HepG2 (cell line): ENCODE results near the gene NCOA3. TPM values are rescaled to one million over a fixed set of nuclear protein-coding genes. Genes with fewer than 3 reads are reported as not detected.

ENCODE experiments used
- ARID3A ChIP-seq: IDR thresholded peaks from 2 replicates; pipeline ENCODE4 v1.6.1; 2012; ENCODE audit warnings: low read depth, low read length, improper control_type of control experiment
- ONECUT2 ChIP-seq: sonication (generic); formaldehyde crosslinking; IDR thresholded peaks from 2 replicates; pipeline ENCODE4 v1.4.0; 2020; ENCODE audit warnings: missing genetic modification reagents
- PITX1 ChIP-seq: sonication (generic); formaldehyde crosslinking; IDR thresholded peaks from 2 replicates; pipeline ENCODE4 v1.5.1; 2020; ENCODE audit warnings: mild to moderate bottlenecking, missing genetic modification reagents
- REL ChIP-seq: sonication (generic); formaldehyde crosslinking; conservative IDR thresholded peaks from 2 replicates; pipeline ENCODE4 v1.8.0; 2022; ENCODE audit warnings: mild to moderate bottlenecking, missing genetic modification reagents, moderate library complexity
- SP2 ChIP-seq: sonication (generic); formaldehyde crosslinking; IDR thresholded peaks from 2 replicates; pipeline ENCODE4 v1.5.1; 2020; ENCODE audit warnings: mild to moderate bottlenecking, missing genetic modification reagents
- SYNCRIP ChIP-seq: fragments of 200-400 bp; formaldehyde crosslinking; IDR thresholded peaks from 2 replicates; pipeline ENCODE4 v1.6.1; 2018; ENCODE audit warnings: mild to moderate bottlenecking, low read depth, low read length; ENCODE audit not compliant: insufficient read depth
- USF2 ChIP-seq, 2 experiments: sonication (generic) in 1 of 2; formaldehyde crosslinking in 1 of 2; IDR thresholded peaks; 2 replicates each; pipeline versions ENCODE4 v1.5.1 to v1.6.1; 2011 to 2020; ENCODE audit warnings: borderline replicate concordance in 1 of 2, low read depth in 1 of 2, low read length in 1 of 2, mild to moderate bottlenecking in 1 of 2, missing genetic modification reagents in 1 of 2, moderate library complexity in 1 of 2
- ZNF10 ChIP-seq: sonication (generic); formaldehyde crosslinking; IDR thresholded peaks from 2 replicates; pipeline ENCODE4 v1.4.0; 2020; ENCODE audit warnings: mild to moderate bottlenecking, low read depth, missing genetic modification reagents, borderline replicate concordance
- ZNF660 ChIP-seq: sonication (generic); formaldehyde crosslinking; IDR thresholded peaks from 2 replicates; pipeline ENCODE4 v1.5.1; 2020; ENCODE audit warnings: mild to moderate bottlenecking, low read depth, missing genetic modification reagents, borderline replicate concordance
- ZNF7 ChIP-seq: IDR thresholded peaks from 2 replicates; pipeline ENCODE4 v1.6.1; 2016; ENCODE audit warnings: missing biosample characterization, missing genetic modification reagents
- polyA plus RNA-seq, 8 experiments: library from polyadenylated mRNA; depleted of rRNA in 3 of 8; stranded (reverse) in 7 of 8; unstranded in 1 of 8; fragments of >200 nt; fragmentation: Illumina TruSeq in 4 of 8; extraction: Trizol in 4 of 8; gene quantifications; 2 replicates each; pipeline versions ENCODE4 v1.2.1 to v1.2.3, GENCODE V29; 2011 to 2016; ENCODE audit warnings: low read depth in 4 of 8, missing spikeins in 1 of 8, mixed read lengths in 1 of 8; ENCODE audit not compliant: insufficient read depth in 1 of 8
- total RNA-seq, 5 experiments: library from RNA; depleted of rRNA; stranded (reverse); fragments of >200 nt; fragmentation: Illumina TruSeq; extraction: Trizol; gene quantifications; 2 replicates each; pipeline ENCODE4 v1.2.3, GENCODE V29; 2016; ENCODE audit warnings: low read depth in 1 of 5
- TF ChIP-seq, protein P1 (sequence below): sonication (generic); formaldehyde crosslinking; IDR thresholded peaks from 2 replicates; pipeline ENCODE4 v1.8.0; 2022; ENCODE audit warnings: mild to moderate bottlenecking, missing genetic modification reagents; ENCODE audit not compliant: insufficient replicate concordance
- TF ChIP-seq, protein P2 (sequence below): sonication (generic); formaldehyde crosslinking; IDR thresholded peaks from 2 replicates; pipeline ENCODE4 v1.4.0; 2020; ENCODE audit warnings: mild to moderate bottlenecking, missing genetic modification reagents
- TF ChIP-seq, protein P3 (sequence below): sonication (generic); formaldehyde crosslinking; IDR thresholded peaks from 2 replicates; pipeline ENCODE4 v1.4.0; 2020; ENCODE audit warnings: missing genetic modification reagents, borderline replicate concordance

Gene NCOA3
- total and polyA plus RNA-seq, 2 of the 13 experiments (the other 11 are each of a cell fraction or from before 2014, with no cell fraction given), result 35.0 to 56.8 TPM

DNA sequence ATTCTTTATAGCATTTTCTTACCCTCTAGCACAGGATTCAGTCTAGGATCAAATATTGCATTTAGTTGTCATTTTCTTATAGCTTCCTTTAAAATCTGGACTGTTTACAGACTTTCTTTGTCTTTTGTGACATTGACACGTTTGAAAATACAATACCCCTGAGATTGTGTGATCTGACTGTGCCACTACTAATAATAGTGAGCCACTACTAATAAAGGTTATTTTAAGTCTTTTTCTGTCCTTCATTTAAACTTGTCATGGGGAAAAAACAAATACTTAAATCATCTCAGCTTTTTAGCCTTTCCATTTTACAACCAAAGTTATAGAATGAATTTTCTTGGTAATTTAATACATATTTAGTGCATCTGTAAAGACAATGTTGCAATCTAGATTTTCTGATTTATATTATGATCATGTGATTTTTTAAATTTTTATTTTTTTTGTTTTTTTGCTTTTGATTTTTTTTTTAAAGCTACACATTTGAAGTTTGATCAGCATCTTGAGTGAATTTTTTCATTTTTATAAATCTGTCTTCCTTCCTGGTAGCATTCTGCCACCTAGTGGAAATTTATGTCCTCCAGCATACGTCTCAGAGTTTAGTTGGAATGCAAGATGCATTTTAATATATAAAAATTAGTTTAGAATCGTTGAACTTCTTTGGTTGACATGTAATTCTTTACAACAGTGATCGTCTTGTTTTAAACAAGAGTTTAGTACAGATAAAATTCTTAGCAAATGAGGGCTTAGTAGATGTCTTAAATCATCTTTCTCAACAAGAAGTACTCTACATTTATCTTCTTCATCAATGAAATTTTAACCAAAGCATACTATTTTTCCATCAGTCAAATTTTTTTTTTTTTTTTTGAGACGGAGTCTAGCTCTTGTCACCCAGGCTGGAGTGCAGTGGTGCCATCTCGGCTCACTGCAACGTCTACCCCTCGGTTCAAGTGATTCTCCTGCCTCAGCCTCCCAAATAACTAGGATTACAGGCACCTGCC is 119.4 kb downstream of the NCOA3 start (continued):
- TF ChIP-seq ZNF7 (CRISPR knock-in tag) (no peak), REL (CRISPR knock-in tag) (no peak), ZNF660 (CRISPR knock-in tag) (no peak), USF2 (IDR thresholded peaks at IDR 0.05; ENCODE audit: low read depth, low read length) (no peak), USF2 (CRISPR knock-in tag; IDR thresholded peaks at IDR 0.05; ENCODE audit: borderline replicate concordance) (no peak), ARID3A (peak; percentile 89), SYNCRIP (no peak), SP2 (CRISPR knock-in tag) (no peak), ZNF10 (CRISPR knock-in tag) (no peak), ONECUT2 (no peak), PITX1 (CRISPR knock-in tag) (no peak)
- TF ChIP-seq, protein P1, sequence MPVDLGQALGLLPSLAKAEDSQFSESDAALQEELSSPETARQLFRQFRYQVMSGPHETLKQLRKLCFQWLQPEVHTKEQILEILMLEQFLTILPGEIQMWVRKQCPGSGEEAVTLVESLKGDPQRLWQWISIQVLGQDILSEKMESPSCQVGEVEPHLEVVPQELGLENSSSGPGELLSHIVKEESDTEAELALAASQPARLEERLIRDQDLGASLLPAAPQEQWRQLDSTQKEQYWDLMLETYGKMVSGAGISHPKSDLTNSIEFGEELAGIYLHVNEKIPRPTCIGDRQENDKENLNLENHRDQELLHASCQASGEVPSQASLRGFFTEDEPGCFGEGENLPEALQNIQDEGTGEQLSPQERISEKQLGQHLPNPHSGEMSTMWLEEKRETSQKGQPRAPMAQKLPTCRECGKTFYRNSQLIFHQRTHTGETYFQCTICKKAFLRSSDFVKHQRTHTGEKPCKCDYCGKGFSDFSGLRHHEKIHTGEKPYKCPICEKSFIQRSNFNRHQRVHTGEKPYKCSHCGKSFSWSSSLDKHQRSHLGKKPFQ (CRISPR knock-in tag), result no peak
- TF ChIP-seq, protein P2, sequence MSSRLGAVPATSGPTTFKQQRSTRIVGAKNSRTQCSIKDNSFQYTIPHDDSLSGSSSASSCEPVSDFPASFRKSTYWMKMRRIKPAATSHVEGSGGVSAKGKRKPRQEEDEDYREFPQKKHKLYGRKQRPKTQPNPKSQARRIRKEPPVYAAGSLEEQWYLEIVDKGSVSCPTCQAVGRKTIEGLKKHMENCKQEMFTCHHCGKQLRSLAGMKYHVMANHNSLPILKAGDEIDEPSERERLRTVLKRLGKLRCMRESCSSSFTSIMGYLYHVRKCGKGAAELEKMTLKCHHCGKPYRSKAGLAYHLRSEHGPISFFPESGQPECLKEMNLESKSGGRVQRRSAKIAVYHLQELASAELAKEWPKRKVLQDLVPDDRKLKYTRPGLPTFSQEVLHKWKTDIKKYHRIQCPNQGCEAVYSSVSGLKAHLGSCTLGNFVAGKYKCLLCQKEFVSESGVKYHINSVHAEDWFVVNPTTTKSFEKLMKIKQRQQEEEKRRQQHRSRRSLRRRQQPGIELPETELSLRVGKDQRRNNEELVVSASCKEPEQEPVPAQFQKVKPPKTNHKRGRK, result no peak
- TF ChIP-seq, protein P3, sequence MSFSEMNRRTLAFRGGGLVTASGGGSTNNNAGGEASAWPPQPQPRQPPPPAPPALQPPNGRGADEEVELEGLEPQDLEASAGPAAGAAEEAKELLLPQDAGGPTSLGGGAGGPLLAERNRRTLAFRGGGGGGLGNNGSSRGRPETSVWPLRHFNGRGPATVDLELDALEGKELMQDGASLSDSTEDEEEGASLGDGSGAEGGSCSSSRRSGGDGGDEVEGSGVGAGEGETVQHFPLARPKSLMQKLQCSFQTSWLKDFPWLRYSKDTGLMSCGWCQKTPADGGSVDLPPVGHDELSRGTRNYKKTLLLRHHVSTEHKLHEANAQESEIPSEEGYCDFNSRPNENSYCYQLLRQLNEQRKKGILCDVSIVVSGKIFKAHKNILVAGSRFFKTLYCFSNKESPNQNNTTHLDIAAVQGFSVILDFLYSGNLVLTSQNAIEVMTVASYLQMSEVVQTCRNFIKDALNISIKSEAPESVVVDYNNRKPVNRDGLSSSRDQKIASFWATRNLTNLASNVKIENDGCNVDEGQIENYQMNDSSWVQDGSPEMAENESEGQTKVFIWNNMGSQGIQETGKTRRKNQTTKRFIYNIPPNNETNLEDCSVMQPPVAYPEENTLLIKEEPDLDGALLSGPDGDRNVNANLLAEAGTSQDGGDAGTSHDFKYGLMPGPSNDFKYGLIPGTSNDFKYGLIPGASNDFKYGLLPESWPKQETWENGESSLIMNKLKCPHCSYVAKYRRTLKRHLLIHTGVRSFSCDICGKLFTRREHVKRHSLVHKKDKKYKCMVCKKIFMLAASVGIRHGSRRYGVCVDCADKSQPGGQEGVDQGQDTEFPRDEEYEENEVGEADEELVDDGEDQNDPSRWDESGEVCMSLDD, result no peak
- TF ChIP-seq, all 625 proteins: peak for 19
